SU-DHL-6 (cell line): Measurements from ENCODE around the gene PICK1.

Experiments used
- H2AFZ ChIP-seq: fragments of 200-600 bp; sonication (generic); 2 replicates; pipeline ENCODE4 v1.6.1; 2014; ENCODE audit warnings: low read depth, mild to moderate bottlenecking, moderate library complexity, mixed read lengths, antibody characterized with exemption, low read length; ENCODE audit not compliant: severe bottlenecking
- H3F3A ChIP-seq: fragments of 200-600 bp; shearing (Covaris generic); 2 replicates; pipeline ENCODE4 v1.6.0; 2016; ENCODE audit warnings: antibody characterized with exemption, mild to moderate bottlenecking; ENCODE audit not compliant: insufficient read depth
- H3K27ac ChIP-seq: fragments of 200-600 bp; sonication (generic); 2 replicates; pipeline ENCODE4 v1.5.1; 2016; ENCODE audit warnings: low read depth, mild to moderate bottlenecking, low read length, moderate library complexity, mixed read lengths
- H3K27me3 ChIP-seq: fragments of 200-600 bp; sonication (generic), shearing (Covaris generic); 2 replicates; pipeline ENCODE4 v1.6.0; 2014; ENCODE audit warnings: mild to moderate bottlenecking, low read length
- H3K36me3 ChIP-seq: fragments of 200-600 bp; sonication (generic); 2 replicates; pipeline ENCODE4 v1.6.1; 2014; ENCODE audit warnings: mild to moderate bottlenecking, low read length, mixed read lengths
- H3K4me2 ChIP-seq: fragments of 300-600, 200-600 bp; shearing (Covaris generic), sonication (generic); 2 replicates; pipeline ENCODE4 v1.6.0; 2014; ENCODE audit warnings: low read length, low read depth, mild to moderate bottlenecking; ENCODE audit not compliant: poor library complexity, severe bottlenecking
- H3K4me3 ChIP-seq: fragments of 200-600 bp; sonication (generic); 2 replicates; pipeline ENCODE4 v1.5.1; 2014; ENCODE audit warnings: antibody characterized with exemption, low read length, mild to moderate bottlenecking, mixed read lengths; ENCODE audit not compliant: insufficient read depth, poor library complexity, severe bottlenecking
- H3K79me2 ChIP-seq: fragments of 200-600 bp; sonication (generic); 2 replicates; pipeline ENCODE4 v1.6.1; 2014; ENCODE audit warnings: mild to moderate bottlenecking, low read length, moderate library complexity; ENCODE audit not compliant: insufficient read depth
- H3K9ac ChIP-seq: fragments of 200-600 bp; sonication (generic); 2 replicates; pipeline ENCODE4 v1.7.0; 2014; ENCODE audit warnings: mild to moderate bottlenecking, low read length
- H3K9me2 ChIP-seq: fragments of 200-600 bp; sonication (generic); replicated peaks from 2 replicates; pipeline ENCODE4 v1.6.1; 2014; ENCODE audit warnings: low read length; ENCODE audit not compliant: insufficient read depth
- H3K9me3 ChIP-seq: fragments of 200-600 bp; sonication (generic); 2 replicates; pipeline ENCODE4 v1.6.1; 2014; ENCODE audit warnings: low read length, mixed read lengths; ENCODE audit not compliant: insufficient read depth
- H4K20me1 ChIP-seq: fragments of 200-600 bp; sonication (generic); 2 replicates; pipeline ENCODE4 v1.6.1; 2014; ENCODE audit warnings: low read depth, mild to moderate bottlenecking, antibody characterized with exemption, low read length, moderate library complexity, mixed read lengths
- EZH2phosphoT487 ChIP-seq: fragments of 200-600 bp; sonication (generic), shearing (Covaris generic); conservative IDR thresholded peaks from 2 replicates; pipeline ENCODE4 v1.6.1; 2018; ENCODE audit warnings: mild to moderate bottlenecking, antibody characterized with exemption, low read length, moderate library complexity, mixed read lengths
- TF ChIP-seq, protein P1 (sequence below): fragments of 200-600 bp; sonication (generic); IDR thresholded peaks from one replicate; pipeline ENCODE4 v1.5.1; 2017; ENCODE audit warnings: antibody characterized with exemption, mild to moderate bottlenecking, low read length, moderate library complexity; ENCODE audit not compliant: insufficient read depth, poor library complexity, severe bottlenecking

The PICK1 gene

DNA sequence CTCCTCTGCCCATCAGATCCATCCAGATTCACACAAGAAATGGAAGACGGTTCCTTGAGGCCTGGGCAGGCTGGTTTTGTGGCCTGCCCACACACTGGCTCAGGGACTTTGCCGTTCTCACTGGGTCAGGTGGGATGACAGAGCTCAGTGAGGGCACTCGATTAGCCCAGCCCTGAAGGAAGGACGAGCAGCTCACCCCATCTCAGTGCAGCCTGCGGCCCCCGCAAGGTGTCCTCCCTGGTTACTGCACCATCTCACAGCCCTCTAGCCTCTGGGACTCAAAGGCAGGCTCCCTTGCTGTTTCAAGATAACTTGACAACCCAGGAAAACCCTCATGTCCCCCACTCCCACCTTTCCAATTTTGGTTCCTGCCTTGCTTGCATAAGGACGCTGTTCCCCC lies 22.6 kb downstream of the PICK1 start:
- Histone ChIP-seq H3K36me3 (no peaks in the 10 kb centered on the region), H2AFZ (no peak overlapping the region), H3K9ac (no peak overlapping the region), H3K9me2 (no peaks in the 10 kb centered on the region), H3K27ac (no peak overlapping the region), H3K79me2 (no peaks in the 10 kb centered on the region), H4K20me1 (no peaks in the 10 kb centered on the region), H3K4me2 (no peak overlapping the region), H3K4me3 (no peak overlapping the region), H3K27me3 (no peaks in the 10 kb centered on the region), H3K9me3 (no peaks in the 10 kb centered on the region), H3F3A (no peaks in the 10 kb centered on the region)
- TF ChIP-seq, protein P1, sequence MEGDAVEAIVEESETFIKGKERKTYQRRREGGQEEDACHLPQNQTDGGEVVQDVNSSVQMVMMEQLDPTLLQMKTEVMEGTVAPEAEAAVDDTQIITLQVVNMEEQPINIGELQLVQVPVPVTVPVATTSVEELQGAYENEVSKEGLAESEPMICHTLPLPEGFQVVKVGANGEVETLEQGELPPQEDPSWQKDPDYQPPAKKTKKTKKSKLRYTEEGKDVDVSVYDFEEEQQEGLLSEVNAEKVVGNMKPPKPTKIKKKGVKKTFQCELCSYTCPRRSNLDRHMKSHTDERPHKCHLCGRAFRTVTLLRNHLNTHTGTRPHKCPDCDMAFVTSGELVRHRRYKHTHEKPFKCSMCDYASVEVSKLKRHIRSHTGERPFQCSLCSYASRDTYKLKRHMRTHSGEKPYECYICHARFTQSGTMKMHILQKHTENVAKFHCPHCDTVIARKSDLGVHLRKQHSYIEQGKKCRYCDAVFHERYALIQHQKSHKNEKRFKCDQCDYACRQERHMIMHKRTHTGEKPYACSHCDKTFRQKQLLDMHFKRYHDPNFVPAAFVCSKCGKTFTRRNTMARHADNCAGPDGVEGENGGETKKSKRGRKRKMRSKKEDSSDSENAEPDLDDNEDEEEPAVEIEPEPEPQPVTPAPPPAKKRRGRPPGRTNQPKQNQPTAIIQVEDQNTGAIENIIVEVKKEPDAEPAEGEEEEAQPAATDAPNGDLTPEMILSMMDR = no peak
- no peak for TF ChIP-seq EZH2phosphoT487

DNA sequence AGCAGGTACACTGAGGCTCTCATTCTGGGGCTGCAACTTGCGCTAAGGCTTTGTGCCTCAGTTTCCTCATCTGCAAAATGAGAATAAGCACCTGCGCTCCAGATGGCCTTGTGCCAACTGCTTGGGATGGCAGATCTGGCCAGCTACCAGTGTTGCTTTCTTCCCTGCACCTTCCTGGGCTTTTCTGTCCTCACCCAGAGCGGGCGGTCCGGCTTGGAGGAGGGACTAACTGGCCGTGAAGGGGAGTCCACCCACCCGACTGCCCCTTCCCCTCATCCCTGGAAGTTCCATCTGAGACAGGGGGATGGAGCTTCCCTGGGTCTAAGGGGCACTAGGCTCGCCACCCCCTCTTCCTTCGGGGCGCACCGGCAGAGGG lies 23.3 kb downstream of the PICK1 start:
- Histone ChIP-seq H3K79me2 (no peaks in the 10 kb centered on the region), H3K36me3 (no peaks in the 10 kb centered on the region), H4K20me1 (no peaks in the 10 kb centered on the region), H3K4me3 (no peak overlapping the region), H3F3A (no peaks in the 10 kb centered on the region), H3K9me3 (no peaks in the 10 kb centered on the region), H3K9me2 (no peaks in the 10 kb centered on the region), H3K9ac (no peak overlapping the region), H3K27me3 (no peaks in the 10 kb centered on the region), H3K27ac (no peak overlapping the region), H3K4me2 (no peak overlapping the region), H2AFZ (no peak overlapping the region)
- TF ChIP-seq EZH2phosphoT487 = no peak
- TF ChIP-seq, protein P1 = no peak

DNA sequence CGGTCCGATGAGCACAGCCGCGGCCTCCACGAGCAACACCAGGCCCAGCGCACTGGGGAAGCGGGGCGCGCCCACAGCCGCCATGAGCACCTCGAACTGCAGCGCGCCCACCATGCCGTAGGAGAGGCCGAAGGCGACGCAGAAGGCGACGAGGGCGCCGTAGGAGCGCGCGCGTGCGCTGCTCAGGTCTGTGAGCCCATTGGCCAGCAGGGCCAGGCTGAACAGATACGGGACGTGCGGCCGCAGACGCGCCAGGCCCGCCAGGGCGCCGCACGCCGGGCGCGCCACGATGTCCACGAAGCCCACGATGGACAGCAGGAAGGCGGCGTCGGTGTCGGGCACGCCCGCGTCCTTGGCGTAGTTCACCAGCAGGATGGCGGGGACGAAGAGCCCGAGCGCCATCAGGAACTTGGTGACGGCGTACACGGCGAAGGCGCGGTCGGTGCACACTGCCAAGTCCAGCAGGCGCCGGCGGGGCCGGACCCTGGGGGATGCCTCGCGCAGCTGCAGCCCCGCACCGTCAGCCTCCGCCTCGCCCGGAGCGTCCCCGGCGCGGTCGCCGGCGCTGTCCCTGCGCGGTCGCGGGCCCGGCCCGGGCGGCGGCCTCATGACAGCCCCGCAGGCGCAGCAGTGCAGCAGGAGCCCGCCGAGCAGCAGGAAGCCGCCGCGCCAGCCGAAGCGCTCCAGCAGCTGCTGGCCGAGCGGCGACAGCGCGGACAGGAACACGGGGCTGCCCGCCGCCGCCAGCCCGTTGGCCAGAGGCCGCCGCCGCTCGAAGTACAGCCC lies 23.8 kb downstream of the PICK1 start:
- no peak overlapping the region for H3K4me3 ChIP-seq
- H3K79me2 ChIP-seq = no peaks in the 10 kb centered on the region
- H3F3A ChIP-seq = no peaks in the 10 kb centered on the region
- no peaks in the 10 kb centered on the region for H3K9me3 ChIP-seq
- H3K4me2 ChIP-seq = no peak overlapping the region
- H3K9me2 ChIP-seq = no peaks in the 10 kb centered on the region
- H3K36me3 ChIP-seq = no peaks in the 10 kb centered on the region
- no peaks in the 10 kb centered on the region for H3K27me3 ChIP-seq
- no peak overlapping the region for H2AFZ ChIP-seq
- TF ChIP-seq, protein P1 = no peak
- TF ChIP-seq EZH2phosphoT487 = no peak
- H3K27ac ChIP-seq = no peak overlapping the region
- no peaks in the 10 kb centered on the region for H4K20me1 ChIP-seq
- H3K9ac ChIP-seq = no peak overlapping the region
